ENCODE results near the gene GRID1. TPM values are rescaled to one million over a fixed set of nuclear protein-coding genes. Genes with fewer than 3 reads are reported as not detected.

Gene GRID1
- total RNA-seq, 1 donor from 2014 or later: 2.7 TPM

GRCh38 chr10:86205306-86206239 lies 161.0 kb downstream of the GRID1 start:
- DNase-seq: no peak

GRCh38 chr10:86204421-86205305 lies 161.9 kb downstream of the GRID1 start:
- DNase-seq: no peak

DNA sequence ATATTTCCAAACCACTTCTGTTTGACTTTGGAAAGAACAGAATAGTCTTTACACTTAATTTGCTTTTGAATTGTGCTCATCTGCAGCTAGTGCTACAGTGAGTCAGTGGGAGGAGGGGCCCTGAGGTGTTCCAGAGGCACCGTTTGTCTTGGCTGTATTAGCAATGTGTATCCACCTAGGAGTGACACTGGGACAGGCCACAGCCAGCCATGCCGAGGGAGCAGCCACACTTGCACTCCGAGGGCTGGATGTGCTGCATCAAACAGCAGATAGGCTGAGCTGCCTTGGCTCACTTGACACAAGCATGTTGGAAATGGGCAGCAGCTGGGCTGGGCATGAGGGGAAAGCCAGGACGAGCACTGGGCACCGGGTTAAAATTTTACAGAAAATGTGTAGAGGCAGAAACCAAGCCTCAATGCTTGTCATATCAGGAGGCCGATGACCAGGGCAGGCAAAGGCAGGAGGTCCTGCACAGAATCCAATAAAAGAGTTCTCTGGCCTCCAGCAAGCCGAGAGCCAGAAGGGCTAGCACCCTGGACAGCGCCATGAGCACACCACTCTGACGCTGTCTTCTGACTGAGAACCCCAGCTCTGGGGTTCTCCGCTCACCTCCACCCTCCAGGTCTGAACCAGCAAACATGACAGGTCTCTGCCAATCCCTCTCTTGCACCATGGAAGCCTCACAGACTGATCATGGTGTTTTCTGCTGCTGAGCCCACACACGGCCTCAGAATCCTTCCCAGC lies 163.3 kb downstream of the GRID1 start:
- no peak for DNase-seq

- no peak for DNase-seq
Measured at GRCh38 chr10:86202226-86202735, 164.3 kb downstream of the GRID1 start.

DNA sequence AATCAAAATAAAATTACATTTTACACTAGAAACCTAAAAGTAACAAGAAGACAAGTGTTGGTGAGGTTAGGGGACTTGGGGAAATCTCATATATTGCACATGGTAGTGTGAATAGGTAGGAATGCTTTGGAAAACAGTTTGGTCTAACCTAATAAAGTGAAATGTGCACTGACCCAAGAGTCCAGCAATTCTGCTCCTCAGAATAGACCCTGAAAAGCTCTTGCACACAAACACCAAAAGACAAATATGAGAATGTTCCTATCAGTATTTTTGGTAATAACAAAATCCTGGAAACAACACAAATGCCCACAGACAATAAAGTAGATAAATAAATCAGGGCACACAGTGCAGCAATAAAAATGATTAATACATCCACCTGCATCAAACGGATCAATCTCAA lies 165.7 kb downstream of the GRID1 start:
- no peak for DNase-seq

DNA sequence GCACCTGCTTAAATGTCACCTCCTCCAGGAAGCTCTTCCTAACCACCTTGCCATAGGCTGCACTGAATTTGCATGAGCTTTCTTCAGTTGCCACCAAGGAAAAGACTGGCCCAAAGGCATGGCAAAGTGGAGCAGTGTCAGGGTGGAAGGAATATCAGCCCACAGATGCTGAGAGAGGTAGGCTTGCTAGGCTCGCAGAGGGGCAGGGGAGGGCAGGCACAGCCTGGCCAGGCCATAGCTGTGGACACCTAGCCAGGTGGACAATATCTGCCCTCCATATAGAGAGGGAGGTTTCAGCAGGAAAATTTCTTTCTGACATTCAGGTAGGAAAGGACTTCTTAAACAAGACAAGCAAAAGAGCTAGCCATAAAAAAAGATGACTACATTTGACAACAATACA lies 166.3 kb downstream of the GRID1 start:
- no peak for DNase-seq

DNA sequence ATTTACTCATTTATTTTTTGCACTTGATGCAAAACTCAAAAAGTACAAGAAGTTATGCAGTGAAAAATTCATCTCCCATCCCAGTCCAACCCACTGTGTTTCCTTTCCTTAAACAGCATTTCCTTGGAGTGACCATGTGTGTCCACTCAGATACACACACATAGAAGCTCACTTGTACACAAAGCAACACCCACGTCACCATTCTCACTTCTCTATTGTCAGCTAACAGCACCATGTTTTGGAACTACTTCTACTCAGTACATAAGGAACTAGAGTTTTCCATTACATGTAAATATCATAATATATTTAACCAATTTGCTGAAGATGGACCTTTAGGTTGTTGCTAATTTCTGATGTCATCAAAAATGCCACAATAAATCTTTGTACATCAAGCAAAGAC lies 167.6 kb downstream of the GRID1 start:
- DNase-seq: no peak

DNA sequence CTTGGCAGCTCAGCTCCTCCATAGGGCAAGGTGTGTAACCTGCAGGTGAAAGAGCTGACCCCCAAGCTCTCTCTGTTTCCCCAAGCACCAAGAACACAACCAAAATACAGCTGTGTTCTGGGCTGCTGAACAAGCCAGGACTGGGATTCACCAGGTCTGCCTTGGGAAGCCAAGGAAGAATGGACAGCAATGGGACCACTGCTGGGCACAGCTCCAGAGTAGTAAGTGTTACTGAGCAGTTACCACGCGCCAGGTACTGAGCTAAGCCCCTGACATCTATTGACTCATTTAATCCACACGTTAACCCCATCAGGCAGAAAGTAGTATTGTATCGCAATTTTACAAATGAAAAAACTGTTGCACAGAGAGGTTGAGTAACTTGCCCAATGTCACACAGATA lies 168.3 kb downstream of the GRID1 start:
- no peak for DNase-seq

- no peak for DNase-seq
Measured at GRCh38 chr10:86197166-86197790, 169.3 kb downstream of the GRID1 start.

DNA sequence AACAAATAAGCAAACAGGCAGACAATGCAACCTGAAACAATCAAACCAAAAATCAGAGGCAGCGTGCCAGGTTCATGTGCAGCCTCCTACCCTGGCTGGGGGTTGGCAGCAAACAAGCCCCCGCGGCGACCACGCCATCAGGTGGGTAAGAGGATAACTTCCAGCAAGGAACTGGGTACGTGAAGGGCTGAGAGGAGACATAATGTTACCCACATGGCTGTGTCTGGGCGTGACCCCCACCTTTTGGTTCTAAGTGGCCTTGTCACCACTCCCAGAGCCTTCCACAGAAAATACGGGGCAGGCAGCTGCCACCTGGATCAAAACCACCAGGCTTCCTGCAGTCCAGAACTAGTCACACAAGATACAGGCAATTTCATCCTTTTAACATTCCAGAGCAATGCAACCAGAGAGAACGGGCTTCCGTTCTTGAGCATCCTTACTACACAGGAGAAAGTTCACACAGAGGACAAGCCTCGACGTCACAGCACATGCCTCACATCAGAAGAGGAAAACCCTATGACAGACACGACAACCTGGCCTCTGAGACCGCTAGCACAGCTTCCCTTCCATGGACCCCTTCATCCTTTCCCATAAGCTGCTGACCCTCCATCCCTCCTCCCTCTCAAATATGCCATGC lies 171.0 kb downstream of the GRID1 start:
- no peak for DNase-seq

- DNase-seq: no peak
Measured at GRCh38 chr10:86194684-86195083, 171.9 kb downstream of the GRID1 start.

GRCh38 chr10:86193841-86194240 lies 172.8 kb downstream of the GRID1 start:
- DNase-seq: no peak

- no peak for DNase-seq
Measured at GRCh38 chr10:86192691-86193090, 173.9 kb downstream of the GRID1 start.

DNA sequence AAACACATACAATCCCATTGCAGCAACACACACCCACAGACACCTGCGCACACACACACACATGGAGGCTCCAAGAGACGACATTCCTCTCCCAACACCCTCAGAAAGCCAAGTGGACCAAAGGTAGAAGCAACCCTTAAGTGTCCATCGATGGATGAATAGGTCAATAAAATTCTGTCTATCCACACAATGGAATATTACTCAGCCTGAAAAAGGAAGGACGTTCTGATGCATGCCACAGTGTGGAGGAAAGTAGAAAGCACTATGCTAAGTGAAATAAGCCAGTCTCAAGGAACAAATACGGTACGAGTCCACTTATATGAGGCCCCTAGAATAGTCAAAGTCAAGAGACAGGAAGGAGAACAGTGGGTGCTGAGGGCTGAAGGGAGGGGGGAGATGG lies 174.4 kb downstream of the GRID1 start:
- no peak for DNase-seq

DNA sequence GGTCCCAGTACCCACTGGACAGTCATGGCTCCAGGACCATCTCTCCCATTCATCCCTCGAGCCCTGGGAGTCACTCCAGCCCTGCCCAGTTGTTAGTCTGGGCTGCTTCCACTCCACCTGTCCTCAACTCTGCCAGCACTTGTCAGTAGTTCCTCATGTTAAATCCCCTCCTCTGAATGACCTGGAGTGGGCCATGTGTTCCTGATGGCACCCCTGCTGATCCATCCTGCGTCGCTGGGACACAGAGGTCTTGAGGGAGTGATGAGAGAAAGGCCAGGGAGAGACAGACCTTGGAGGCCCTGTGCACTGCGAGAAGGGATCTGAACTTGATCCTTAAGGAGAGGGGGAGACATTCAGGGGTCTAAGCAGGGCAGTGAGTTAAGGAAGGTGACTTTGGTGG lies 174.9 kb downstream of the GRID1 start:
- DNase-seq: no peak

- DNase-seq: no peak
Measured at GRCh38 chr10:86191166-86191565, 175.4 kb downstream of the GRID1 start.

DNA sequence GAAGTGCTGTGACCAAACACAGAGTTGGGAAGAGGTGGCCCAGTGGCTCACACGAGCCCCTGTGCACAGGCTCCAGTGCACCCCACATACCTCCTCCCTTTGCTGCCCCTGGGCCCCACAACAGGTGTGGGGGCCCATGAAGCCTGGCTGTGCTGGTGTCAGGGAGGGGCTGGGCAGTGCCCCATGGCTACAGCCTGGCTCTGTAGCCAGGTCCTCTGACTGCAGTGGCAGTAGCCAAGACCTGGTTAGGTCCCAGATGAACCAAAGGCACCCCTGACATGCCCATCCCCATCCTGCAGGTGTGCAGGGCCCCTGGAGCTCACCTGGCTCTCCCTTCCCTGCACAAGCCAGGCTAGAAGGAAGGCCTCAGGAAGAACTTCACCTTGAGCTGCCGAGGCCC lies 176.3 kb downstream of the GRID1 start:
- no peak for DNase-seq

GRCh38 chr10:86189891-86190290 lies 176.7 kb downstream of the GRID1 start:
- DNase-seq: no peak

DNA sequence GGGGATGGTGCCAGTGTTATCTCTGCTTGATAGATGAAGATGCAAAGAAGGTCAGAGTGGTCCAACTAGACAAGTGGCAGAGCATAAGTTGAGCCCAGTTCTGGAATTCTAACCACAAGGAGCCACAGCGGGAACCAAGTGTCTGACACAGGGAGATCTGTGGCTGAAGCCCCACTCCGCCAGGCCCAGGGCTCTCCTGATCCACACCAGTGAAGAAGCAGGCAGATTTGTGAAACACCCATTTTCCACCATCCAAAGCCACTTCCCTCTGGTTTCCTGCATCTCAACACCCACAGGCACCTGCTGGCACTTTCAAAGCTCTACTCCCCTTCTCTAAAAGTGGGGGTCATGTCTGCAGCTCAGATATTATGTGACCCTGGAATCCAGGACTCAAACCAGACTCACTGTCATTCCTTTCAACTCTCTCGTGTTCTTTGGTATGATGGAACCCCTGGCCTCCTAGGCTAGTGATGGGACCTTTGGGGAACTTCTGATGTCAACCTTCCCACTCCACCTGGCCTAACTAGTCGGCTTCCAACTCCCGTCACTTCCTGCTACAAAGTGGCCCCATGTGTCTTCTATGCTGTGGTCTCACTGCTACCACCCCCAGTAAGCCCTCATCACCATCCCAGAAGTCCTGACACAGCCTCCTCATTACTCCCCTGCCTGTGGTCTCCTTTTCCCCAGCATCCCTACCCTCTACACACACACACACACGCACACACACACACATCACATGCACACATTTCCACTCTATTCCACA lies 177.6 kb downstream of the GRID1 start:
- DNase-seq: no peak

- DNase-seq: no peak
Measured at GRCh38 chr10:86188326-86188725, 178.3 kb downstream of the GRID1 start.
